Lung microvascular endothelial cell (primary cell): ENCODE results near the gene PTPN3. TPM values are rescaled to one million over a fixed set of nuclear protein-coding genes. Genes with fewer than 3 reads are reported as not detected.

Source experiments
- DNase-seq, 2 donors: peaks; one replicate each; pipeline versions ENCODE4 v3.0.0 to v3.0.0-alpha.2; 2010; ENCODE audit warnings: low read depth in 2 of 2
- total RNA-seq: library from RNA; depleted of rRNA; stranded (reverse); fragments of >200 nt; gene quantifications from 2 replicates; pipeline ENCODE4 v1.2.1, GENCODE V29; 2014

The PTPN3 gene
- total RNA-seq, 1 donor from 2014 or later = 2.6 TPM

GRCh38 chr9:109476642-109477257, 21.4 kb downstream of the PTPN3 start:
- no peak for DNase-seq

- no peak for DNase-seq
These were observed 22.6 kb downstream of the PTPN3 start for GRCh38 chr9:109475526-109475925.

DNA sequence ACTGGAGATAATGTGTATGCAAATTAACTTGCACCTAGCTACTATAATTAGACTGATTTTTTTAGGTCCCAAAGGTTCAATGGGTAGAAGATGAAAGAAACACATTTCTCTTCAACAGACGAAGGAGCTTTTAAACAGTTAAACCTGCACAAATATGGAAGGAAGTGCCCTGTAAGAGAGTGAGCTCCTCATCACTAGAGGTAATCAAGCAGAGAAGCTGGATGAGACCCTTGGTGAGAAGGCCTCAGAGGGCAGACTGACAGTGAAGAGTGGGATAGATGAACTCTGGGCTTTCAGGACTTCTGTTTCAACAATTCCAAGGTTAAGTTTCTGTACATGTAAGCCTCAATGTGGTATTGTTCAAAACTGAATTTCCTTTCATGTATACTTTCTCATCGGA, 23.2 kb downstream of the PTPN3 start:
- DNase-seq = no peak

- no peak for DNase-seq
These were observed 23.9 kb downstream of the PTPN3 start for GRCh38 chr9:109474170-109474569.

GRCh38 chr9:109473329-109473728, 24.8 kb downstream of the PTPN3 start:
- DNase-seq = no peak

GRCh38 chr9:109471475-109472393, 26.4 kb downstream of the PTPN3 start:
- no peak for DNase-seq

DNA sequence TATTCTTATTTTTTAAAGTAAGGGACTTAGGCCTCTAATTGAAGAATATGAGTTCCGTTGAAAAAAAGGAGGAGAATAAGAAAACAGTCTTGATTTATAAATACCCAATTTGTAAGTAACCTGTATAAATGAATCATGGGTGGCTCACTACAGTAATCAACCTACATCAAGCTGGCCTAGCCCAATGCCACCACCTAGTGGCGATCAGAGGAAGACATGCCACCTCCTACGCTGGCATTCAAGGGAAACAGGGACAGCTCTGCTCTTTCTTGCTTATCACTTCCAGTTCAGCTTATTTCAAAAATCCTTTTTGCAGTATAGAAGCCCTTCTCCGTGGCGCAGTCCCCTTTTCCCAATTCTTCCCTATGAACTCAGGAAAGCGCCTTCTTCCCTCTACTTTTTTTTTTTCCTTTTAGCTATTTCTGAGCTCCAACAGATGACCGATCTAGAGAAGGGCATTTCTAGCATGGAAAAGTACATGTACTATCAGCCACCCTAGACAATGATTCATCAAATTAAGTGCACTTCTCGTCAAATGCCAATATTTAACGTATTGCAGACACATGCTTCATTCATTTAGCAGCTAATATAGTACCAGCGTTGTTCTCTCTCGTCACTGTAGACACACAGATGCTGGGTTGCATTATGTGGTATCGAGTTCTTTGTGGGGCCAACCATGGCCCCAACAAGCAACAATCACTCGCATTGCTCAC, 28.3 kb downstream of the PTPN3 start:
- peak; percentile 81 to 87 for DNase-seq

DNA sequence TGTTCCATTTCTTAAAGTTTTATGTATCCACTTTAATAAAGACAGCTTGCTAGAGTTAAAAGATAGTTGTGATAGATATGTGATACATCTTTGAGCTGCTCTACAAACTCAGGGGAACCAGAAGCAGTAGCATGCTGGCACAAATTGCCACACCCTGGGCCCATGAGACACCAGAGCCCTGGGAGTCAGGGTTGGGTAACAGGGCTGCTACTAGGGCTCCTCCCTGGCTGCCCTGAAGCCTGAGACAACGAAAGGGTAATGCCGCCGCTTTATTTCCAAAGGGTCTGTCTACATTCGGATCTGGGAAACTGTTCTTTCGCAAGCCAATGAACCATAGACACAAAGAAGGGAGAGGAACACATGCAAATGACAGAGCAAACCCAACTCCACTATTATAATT, 29.2 kb downstream of the PTPN3 start:
- no peak for DNase-seq

DNA sequence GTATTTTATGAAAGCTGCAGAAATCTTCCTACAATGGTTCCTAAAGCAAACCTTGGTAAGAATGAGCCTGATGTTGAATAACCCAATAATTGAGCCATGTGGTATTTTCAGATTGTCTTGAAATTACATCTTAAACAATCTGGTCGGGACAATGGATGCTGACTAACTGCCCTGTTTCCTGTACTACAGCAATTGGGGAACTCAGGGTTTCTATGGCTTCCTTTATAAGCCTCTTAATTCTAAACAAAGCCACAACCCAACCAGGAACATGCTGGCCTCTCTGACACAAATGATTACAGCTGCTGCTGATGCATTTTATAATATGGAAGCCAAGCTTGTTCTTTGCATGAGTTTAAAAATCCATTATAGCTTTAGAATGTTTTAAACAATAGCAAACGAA, 30.2 kb downstream of the PTPN3 start:
- DNase-seq = peak; percentile 11 to 83

DNA sequence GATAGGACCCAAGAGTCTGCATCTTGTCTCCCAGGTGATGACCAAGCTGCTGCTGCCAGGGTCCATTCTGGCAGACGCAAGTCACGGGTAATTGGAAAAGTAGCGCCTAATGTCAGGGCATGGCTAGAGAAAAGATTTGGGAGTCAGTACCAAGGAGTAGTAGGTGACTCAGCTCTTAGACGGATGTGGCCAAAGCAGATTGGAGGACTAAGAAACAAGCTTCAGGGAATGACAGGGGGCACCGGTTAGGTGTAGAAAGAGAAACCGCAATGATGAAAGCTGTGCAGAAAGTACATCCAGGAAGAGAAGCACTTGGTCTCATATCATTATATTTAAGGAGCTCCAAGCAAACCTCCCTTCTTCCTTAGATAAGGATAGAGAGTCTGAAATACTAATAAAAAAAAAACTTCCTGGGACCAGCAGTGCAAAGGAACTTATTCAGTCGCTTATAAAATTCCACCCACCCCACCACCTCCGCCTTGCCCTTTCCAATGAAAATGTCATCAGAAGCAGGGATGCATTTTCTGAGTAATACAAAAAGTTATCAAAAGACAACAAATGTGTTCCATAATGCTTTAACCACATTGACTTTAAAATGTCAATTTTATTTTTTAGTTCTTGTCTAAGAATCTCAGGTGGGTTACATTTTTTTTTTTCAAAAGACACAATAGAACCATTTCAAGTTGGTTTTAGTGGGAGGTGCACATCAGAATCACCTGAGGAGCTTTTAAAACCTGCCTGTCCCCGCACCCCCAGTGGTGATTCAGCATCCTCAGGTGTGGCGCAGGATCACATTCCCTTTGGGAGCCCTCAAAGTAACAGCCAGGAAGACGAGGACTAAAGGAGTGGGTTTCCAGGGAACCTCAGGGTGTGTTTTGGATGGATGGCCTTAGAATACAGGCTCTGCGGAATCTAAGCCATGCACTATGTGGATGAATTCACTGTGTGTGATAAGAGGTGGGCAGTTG, 31.2 kb downstream of the PTPN3 start:
- no peak for DNase-seq

DNA sequence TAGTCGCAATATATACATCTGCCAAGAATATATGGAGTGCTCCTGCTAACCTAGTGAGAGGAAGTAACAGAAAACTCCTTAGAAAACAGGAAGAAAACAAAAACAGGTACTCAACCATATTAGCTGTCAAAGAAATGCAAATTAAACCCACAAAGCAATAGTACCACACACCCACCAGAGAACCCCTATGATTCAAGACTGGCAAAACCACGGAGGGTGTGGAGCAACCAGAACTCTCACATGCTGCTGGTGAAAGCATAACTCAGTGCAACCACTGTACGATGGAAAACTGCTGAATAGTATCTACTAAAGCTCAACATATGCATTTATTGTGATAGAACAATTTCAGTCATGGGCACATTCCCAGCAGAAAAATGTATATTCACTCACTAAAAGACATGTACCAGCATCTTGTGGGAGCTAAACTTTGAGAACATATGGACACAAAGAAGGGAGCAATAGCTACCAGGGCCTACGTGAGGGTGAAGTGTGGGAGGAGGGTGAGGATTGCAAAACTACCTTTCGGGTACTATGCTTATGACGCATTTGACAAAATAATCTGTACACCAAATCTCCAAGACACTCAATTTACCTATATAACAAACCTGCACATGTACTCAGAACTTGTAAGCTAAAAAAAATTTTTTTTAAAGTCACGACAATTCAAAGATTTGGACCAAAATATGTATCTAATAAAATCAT, 34.0 kb downstream of the PTPN3 start:
- no peak for DNase-seq

DNA sequence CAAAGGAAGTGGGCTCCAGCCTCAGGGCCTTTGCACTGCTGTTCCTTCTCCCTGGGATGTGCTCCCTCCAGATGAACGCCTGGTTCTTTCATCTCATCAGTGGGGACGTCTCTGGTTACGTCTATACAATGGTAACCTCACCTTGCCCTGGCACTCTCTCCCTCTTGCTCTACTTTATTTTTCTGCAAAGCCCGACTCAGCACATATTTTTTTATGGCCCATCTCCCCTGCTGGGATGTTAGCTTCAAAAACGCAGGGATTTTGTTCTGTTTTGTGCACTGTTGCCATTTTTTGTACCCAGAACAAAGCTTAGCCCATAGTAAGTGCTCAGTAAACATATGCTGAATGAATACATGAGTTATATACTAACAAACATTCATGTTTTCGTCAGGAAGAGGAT, 37.5 kb downstream of the PTPN3 start:
- DNase-seq = no peak

- no peak for DNase-seq
These were observed 38.7 kb downstream of the PTPN3 start for GRCh38 chr9:109459423-109459822.

DNA sequence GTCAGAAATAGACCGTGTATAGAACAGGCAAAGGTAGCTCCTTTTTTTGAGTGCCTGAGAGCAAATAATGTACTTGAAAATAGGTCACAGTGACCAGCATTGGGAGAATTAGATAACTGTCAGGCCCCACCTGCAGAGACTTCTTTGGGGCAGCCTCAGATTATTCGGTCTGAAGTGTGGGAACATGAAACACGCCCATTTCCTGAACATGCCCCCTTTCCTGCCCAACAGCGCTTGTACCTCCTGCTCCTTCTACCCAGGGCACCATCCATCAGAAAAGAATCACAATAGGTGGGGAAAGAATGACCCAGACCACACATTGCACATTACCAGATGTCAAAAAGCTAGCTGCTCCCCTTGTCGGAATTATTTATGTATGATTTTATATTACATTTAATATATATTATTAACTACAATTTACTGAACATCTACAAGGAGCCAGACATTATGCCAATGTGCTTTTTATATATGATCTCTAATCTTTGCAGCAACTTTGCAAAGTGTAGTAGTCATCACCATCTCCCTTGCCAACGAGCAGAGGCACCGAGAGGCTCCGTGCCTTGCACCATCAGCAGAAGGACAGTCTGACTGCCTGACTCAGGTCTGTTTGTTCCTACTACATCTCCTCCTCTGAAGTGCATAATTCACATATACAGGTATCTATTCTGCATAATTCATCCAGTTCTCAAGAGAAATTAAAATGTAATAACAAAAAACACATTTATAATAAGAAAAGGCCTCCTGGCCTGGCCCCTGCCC, 39.5 kb downstream of the PTPN3 start:
- no peak for DNase-seq

GRCh38 chr9:109456811-109457210, 41.3 kb downstream of the PTPN3 start:
- DNase-seq = no peak

GRCh38 chr9:109455861-109456260, 42.2 kb downstream of the PTPN3 start:
- DNase-seq = no peak

GRCh38 chr9:109455391-109455790, 42.7 kb downstream of the PTPN3 start:
- DNase-seq = no peak

GRCh38 chr9:109454601-109455155, 43.4 kb downstream of the PTPN3 start:
- no peak for DNase-seq

GRCh38 chr9:109454041-109454440, 44.1 kb downstream of the PTPN3 start:
- DNase-seq = no peak
